Measurements from ENCODE around the gene PEX10.

The PEX10 gene

DNA sequence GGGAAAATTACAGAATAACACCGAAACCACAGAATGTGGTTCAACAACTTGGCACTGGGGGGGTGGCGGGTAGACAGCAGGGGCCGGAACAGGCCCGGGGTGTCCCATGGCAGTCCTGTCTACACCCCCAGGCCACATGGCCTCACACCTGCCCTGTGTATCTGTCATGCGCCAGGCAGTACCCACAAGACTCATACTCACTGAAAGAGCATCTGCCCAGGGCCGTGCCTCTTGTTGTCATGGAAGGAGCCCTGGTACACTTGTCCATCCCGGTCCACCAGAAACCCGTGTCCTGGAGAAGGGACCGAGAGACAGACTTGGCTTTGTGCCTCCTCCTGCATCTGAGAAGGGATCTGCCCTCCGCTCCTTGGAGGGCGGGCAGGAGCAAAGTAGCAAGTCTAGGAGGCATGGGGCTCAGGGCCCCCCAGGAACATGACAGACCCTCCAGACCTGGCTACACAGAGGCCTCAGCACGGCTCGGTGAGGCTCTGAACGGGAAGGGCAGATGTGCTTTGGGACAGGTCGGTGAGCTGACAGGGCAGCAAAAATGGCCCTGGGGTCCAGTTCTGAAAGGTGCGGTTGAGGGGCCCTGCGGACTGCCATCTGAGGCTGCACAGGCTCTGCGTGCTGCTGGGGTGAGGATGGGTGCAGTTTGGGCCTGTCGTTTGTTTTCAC lies 26.6 kb downstream of the PEX10 start:
- TF ChIP-seq GATA2 (IDR thresholded peaks at IDR 0.05; ENCODE audit: low read depth, low read length) (no peak), GATA3 (IDR thresholded peaks at IDR 0.05; ENCODE audit: low read depth, low read length) (no peak)

DNA sequence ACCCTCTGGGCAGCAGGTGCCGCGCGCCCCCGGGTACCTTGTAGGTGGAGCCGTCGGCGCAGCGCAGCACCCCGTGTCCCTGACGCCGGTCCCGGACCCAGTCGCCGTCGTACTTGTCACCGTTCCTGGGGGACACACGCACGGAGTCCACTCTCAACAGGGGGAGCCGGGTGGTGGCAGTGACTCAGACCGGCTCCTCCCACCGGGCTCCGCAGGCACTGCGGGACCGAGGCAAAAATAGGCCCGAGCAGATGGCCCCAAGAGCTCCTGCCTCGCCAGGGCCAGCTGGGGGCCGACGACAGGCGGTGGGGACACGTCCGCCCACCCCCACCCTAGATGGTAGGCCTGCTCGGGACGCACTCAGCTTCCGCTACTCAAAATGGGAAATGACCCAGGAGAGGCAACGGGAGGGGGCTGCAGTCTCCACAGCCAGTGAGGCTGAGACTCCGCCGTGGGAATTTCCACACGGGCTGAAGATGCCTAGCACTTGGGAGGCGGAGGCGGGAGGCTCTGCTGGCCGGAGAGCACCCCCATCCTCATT lies 27.4 kb downstream of the PEX10 start:
- TF ChIP-seq GATA3 (IDR thresholded peaks at IDR 0.05; ENCODE audit: low read depth, low read length) (no peak), GATA2 (IDR thresholded peaks at IDR 0.05; ENCODE audit: low read depth, low read length) (no peak)

DNA sequence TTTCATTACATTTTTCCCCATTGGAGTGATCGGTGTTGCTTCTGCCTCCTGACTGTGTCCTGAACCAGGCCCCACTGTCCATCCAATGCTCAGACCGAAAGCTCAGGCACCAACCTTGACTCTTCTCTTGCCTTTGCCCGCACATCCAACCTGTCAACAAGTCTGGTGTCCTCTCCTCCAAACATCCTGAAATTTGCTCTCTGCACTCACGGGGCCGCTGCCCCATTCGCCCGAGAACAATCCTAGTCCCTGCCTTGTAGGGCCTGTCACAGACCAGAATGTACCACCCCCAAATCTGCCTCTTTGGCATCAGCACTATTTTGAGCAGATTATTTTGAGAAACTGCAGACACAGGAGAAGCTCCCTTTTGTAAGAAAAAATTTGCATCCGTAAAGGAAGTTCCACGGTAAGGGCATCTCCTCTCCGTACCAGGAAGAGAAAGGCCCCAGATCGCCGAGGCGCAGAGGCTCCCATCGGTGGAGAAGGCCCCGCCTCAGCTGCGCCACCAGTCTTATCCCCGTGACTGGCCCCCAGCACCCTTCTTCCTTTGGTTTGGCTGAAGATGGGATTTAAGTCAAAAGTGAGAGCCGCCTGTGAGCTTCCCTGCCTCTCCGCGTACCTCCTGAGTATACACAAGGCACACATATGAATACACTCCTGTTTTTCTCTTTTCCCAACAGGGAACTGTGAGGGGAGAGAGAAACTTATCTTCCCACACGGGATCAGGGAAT lies 28.1 kb downstream of the PEX10 start:
- no peak for TF ChIP-seq GATA3 (IDR thresholded peaks at IDR 0.05; ENCODE audit: low read depth, low read length)
- no peak for TF ChIP-seq GATA2 (IDR thresholded peaks at IDR 0.05; ENCODE audit: low read depth, low read length)

DNA sequence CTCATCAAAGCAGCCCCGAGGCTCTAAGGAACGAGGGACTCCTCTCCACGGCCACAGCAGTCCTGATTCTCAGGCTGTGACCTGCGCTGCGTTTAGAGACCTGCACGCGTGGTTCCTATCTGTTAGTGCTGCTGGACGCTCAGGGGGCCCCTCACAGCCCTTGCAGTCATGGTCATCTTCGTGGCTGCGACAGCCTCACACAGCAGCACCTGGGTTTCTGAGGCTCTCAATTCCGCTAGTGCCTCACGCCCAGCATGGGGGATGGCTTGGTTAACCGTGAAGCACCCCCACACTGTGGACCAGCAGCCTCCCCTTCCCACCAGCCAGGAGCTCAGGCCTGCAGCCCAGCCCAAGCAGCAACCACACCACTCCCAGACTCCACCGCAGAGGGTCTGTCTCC lies 28.8 kb downstream of the PEX10 start:
- TF ChIP-seq GATA3 (IDR thresholded peaks at IDR 0.05; ENCODE audit: low read depth, low read length) (no peak), GATA2 (IDR thresholded peaks at IDR 0.05; ENCODE audit: low read depth, low read length) (no peak)

DNA sequence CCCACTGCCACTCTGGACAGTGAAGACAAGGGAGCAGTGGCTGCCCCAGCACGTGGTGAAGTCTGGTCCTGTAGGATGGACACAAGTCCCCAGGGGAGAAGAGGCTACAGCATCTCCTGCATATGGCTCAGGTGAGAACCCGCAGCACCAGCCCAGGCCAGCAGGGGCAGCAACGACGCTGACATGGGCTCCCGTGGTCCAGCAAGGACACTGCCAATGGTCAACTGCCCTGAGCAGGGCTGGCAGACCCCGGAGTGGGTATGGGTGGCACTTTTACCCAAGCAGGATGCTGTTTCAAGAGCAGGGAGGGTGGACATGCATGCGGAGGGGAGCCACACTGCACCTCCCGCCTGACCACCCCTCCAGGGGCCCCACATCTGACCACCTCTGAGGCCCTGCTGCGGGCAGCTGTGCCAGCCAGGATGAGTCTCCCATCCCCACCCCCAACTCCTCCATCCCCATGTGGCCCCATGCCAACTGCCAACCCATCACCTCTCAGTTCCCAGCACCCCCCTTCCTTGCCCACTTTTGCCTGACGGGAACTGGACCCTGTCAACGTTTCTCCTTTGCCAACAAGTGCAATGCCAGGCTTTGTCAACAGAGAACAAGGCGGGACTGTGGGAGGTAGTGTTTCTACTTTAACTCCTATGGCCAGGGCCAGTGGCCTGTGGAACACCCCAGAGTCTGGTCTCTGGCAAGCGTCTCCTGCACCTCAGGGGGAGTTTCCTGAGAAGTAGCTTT lies 29.6 kb downstream of the PEX10 start:
- no peak for TF ChIP-seq GATA2 (IDR thresholded peaks at IDR 0.05; ENCODE audit: low read depth, low read length)
- TF ChIP-seq GATA3 (IDR thresholded peaks at IDR 0.05; ENCODE audit: low read depth, low read length) = no peak

DNA sequence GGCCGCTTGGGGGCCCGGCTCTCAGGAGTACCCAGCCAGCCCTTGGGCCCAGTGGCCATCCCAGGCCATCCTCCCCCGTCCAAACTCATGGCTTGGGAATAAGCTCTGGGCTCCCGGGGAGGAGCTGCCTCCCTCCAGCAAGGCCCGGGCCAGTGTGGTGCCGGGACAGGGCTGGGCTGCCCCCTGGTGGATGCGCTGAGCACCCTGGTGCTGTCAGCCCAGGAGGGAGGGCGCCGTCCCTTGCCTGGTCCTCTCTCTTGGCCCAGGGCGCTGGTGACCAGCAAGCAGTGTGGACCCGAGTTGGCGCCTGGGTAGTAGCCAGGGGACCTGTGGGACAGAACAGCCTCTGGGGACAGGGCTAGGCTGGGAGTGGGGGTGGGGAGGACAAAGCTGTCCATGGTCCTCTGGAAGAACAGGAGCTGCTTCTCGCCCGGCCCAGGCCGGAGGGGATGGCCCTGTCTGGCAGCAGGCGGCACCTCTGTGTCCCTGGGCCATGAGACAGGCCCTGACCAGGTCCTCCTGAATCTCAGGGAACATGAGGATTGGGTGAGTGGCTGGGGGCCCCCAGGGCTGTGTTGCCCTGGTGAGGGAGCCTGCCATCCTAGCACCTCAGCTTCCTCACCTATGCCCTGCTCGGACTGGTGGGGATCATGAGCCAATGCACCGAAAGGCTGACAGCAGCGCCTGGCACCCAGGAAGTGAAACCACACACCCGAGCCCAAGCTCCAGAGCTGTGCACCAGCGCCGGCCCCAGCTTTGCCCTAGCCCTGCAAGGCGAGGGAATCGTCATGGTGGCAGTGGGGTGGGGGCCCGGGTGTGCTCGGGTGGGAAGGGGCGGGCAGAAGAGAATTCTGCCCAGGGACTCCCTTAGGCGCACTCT lies 30.4 kb downstream of the PEX10 start:
- TF ChIP-seq GATA2 (IDR thresholded peaks at IDR 0.05; ENCODE audit: low read depth, low read length) (no peak), GATA3 (IDR thresholded peaks at IDR 0.05; ENCODE audit: low read depth, low read length) (no peak)

DNA sequence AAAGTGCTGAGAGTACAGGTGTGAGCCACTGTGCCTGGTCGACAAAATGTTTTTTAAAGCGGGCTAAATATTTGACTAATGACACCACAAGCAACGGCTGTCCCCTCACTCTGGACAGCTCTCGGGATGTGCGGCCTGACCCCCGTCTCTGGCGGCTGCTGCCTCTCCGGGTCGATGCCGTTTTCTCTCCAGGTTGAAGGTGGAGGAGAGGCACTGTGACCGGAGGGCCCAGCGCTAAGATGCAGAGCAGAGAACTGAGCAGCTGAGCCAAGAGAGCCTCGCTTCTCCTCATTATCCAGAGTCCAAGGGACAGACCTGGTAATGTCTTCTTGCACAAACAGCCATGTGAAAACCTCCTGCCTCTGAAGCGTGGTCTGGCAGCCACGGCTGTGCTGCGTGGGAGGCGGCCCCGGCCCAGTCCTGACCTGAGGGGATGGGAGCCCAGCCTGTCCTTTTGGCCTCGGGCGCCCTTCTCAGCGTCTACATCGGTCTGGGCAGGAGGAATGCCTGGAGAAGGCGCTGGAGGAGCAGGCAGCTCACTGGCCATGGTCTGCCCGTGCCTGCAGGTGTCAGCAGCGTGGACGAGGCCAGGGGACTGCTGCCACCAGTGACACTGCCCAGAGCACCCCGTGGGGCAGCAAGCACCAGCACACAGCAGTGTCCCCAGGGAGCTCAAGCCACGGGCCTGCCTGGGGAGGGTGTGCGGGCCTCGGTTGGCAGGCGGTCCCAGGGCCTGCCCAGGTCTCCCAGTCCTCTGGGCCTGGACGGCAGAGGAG lies 31.4 kb downstream of the PEX10 start:
- TF ChIP-seq GATA3 (IDR thresholded peaks at IDR 0.05; ENCODE audit: low read depth, low read length) (no peak), GATA2 (IDR thresholded peaks at IDR 0.05; ENCODE audit: low read depth, low read length) (no peak)

DNA sequence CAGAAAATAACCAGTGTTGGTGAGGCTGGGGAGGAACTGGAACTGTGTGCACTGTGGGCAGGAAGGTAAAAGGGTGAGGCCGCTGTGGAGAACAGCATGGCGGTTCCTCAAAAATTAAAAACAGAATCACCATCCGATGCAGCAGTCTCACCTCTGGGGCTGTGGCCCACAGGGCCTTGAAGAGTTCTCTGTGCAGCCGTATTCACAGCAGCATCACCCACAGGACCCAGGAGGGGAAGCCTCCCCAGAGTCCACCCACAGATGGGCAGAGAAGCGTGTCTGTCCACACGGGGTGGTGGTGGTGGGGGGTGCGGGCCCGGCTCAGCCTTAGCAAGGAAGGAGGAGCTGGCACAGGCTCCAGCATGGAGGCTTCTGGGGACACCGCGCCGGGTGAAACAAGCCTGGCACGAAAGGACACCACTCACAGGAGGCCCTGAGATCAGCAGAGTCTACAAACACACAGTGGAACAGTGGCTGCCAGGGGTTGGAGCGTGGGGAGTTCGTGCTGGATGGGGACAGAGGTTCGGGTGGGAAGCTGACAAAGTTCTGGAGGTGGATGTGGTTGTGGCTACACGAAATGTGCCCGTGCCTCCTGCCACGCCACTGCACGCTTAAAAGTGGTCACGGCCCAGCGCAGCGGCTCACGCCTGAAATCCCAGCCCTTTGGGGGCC lies 32.5 kb downstream of the PEX10 start:
- TF ChIP-seq GATA3 (IDR thresholded peaks at IDR 0.05; ENCODE audit: low read depth, low read length) = no peak
- TF ChIP-seq GATA2 (IDR thresholded peaks at IDR 0.05; ENCODE audit: low read depth, low read length) = no peak

DNA sequence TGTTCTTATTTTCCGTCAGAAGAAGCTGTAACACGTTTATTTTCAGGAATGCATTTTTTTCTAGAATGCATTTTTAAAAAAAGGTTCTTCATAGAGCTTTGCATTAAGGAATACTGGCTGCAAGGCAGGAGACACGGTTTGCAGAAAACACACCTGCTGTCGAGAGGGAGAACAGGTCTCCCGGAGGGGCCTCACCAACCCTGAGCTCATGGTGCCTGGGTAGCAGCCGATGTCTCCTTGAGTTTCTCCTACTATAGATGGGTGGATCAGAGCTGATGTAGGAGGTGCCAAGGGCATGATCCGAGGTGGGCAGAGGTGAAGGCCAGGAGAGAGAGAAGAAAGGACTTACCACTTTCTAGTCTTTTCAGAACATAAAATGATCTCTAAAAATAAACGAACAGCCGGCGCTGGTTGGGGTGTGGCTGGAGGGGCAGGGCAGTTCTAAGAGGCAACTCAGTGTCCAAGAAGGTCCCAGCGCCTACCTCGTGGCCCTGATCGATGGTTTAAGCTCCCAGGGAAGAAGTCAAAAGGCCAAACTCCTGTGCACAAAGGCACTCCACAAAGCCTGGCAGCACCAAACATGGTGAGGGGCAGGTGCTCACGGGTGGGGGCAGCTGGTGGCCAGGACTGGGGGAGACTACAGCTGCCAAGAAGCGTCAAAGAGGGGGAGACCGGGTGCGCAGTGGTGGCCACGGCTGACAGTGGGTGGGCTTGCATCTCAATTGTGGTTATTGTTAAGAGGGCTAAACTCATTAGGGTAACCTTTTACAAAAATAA lies 33.2 kb downstream of the PEX10 start:
- TF ChIP-seq GATA3 (IDR thresholded peaks at IDR 0.05; ENCODE audit: low read depth, low read length) (no peak), GATA2 (IDR thresholded peaks at IDR 0.05; ENCODE audit: low read depth, low read length) (no peak)

DNA sequence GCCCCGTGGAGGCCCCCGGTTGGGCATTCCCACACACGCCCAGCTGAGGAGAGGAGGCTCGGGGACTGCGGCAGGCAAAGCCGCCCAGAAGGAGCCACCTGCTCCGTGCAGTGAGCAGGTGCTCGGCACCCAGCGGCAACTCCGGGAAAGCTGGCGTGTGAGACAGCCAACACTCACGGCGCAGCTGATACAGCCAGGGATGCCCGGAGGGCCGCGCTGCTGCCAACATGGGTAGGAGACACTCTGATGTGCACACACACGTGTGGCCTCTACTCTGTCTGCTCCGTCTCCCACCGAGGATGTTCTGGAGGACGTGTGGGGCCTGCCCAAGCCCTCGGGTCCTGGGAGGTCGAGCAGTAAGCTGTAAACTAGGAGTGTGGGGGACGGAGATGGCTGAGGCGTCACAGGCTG lies 33.9 kb downstream of the PEX10 start:
- TF ChIP-seq GATA3 (IDR thresholded peaks at IDR 0.05; ENCODE audit: low read depth, low read length) (no peak), GATA2 (IDR thresholded peaks at IDR 0.05; ENCODE audit: low read depth, low read length) (no peak)

DNA sequence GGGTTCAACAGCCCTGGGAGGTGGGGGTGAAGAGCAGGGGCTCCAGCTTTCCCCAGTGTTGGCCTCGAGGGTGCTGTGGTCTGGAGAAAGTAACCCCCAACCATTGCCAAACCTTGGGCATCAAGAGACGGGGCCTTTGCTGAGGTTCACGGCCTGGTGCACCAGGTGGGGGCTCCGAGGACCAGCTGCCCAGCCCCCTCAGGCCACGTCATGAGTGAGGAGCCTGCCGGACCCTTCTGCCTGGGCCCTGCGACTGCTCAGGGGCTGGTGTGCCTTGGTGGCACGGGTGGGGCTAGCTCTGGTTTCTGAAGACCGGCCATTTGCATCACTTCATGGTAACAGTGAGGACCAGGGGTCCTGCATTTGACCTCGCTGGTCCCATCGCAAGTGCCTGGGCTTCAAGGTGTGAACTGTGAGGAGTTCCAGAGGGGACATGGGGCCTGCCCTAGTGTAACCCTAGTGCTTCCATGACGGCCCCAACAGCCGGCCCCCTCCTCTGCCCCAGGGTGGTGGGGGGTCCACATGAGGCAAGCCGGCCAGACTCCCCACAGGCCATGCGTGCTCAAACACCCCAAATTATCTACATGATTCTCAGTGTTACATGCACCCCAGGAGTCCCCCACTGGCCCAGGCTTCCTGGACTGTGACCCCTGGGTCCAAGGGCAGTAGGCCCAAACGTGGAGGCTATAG lies 34.5 kb downstream of the PEX10 start:
- TF ChIP-seq GATA2 (IDR thresholded peaks at IDR 0.05; ENCODE audit: low read depth, low read length) (no peak), GATA3 (IDR thresholded peaks at IDR 0.05; ENCODE audit: low read depth, low read length) (no peak)

Measured in SH-SY5Y (cell line).